HepG2 (cell line): Measurements from ENCODE around the gene GAL3ST2. TPM values are rescaled to one million over a fixed set of nuclear protein-coding genes. Genes with fewer than 3 reads are reported as not detected.

Experiments used
- ATAC-seq: fragments of 200-7000 bp; cut with Tn5 transposase; 3 replicates; pipeline ENCODE4 v1.9.1; 2020; ENCODE audit warnings: mild to moderate bottlenecking, moderate library complexity
- BruUV-seq: library from RNA; stranded (reverse); fragments of 400-500 nt; replicated peaks from 2 replicates; lab custom pipeline; 2021; lab: Mats Ljungman, UMichigan
- CTCF ChIA-PET: fragments of 300-600 bp; formaldehyde crosslinking; extraction: SDS; loops from one replicate; lab custom pipeline; 2021; ENCODE audit warnings: low total read pairs, inconsistent platforms, low intra/inter-chr PET ratio; lab: Yijun Ruan, JAX
- POLR2A ChIA-PET: fragments of 350-600 bp; sonication (Branson Sonifier 250); formaldehyde crosslinking; loops from one replicate; lab custom pipeline; 2020; ENCODE audit warnings: antibody characterized with exemption, inconsistent platforms; lab: Yijun Ruan, JAX
- DNase-seq: peaks from one replicate; pipeline ENCODE4 v3.0.0-alpha.2; 2015; ENCODE audit warnings: low spot score
- FAIRE-seq: peaks from 3 replicates; lab custom pipeline; 2011; peaks lifted over from hg19 to GRCh38; lab: Jason Lieb, UNC
- H2AFZ ChIP-seq: one replicate; pipeline ENCODE4 v1.6.1; 2011; ENCODE audit warnings: low read length, inconsistent platforms
- H3K27ac ChIP-seq: fragments of 300-600 bp; 3 replicates; pipeline ENCODE4 v1.8.0; 2011; ENCODE audit warnings: mixed run types, mild to moderate bottlenecking, mixed read lengths, low read length, inconsistent platforms; ENCODE audit not compliant: insufficient read depth; ENCODE audit errors: extremely low read length
- H3K27me3 ChIP-seq, 2 experiments: fragments of 200-600 bp in 1 of 2; 2 replicates in 1 of 2; 3 replicates in 1 of 2; pipeline versions ENCODE4 v1.6.0 to v1.8.0; 2011; ENCODE audit warnings: low read length in 2 of 2, mild to moderate bottlenecking in 2 of 2, moderate library complexity in 2 of 2, inconsistent platforms in 1 of 2; ENCODE audit not compliant: insufficient read depth in 2 of 2, control insufficient read depth in 1 of 2
- H3K36me3 ChIP-seq, 2 experiments: fragments of 200-600 bp in 1 of 2; replicated peaks in 1 of 2; 2 replicates in 1 of 2; 3 replicates in 1 of 2; pipeline versions ENCODE4 v1.5.1 to v1.8.0; 2011; ENCODE audit warnings: low read length in 2 of 2, inconsistent platforms in 1 of 2; ENCODE audit not compliant: insufficient read depth in 2 of 2, control insufficient read depth in 1 of 2
- H3K4me1 ChIP-seq: 2 replicates; pipeline ENCODE4 v1.5.1; 2012; ENCODE audit warnings: low read length, inconsistent platforms; ENCODE audit not compliant: insufficient read depth
- H3K4me2 ChIP-seq: 2 replicates; pipeline ENCODE4 v1.6.0; 2011; ENCODE audit warnings: low read depth, low read length, inconsistent platforms
- H3K4me3 ChIP-seq, 3 experiments: fragments of 200-600 bp in 1 of 3; sonication (generic), shearing (Covaris generic) in 1 of 3; replicated peaks in 1 of 3; 2 replicates each; pipeline ENCODE4 v1.5.1; 2011 to 2016; ENCODE audit warnings: low read length in 3 of 3, inconsistent platforms in 2 of 3, low read depth in 2 of 3, mild to moderate bottlenecking in 2 of 3, control low read depth in 1 of 3, mixed read lengths in 1 of 3; ENCODE audit not compliant: insufficient read depth in 1 of 3
- H3K79me2 ChIP-seq: one replicate; pipeline ENCODE4 v1.6.1; 2011; ENCODE audit warnings: low read length, inconsistent platforms; ENCODE audit not compliant: insufficient read depth
- H3K9ac ChIP-seq: 2 replicates; pipeline ENCODE4 v1.6.0; 2011; ENCODE audit warnings: mild to moderate bottlenecking, low read depth, low read length, inconsistent platforms; ENCODE audit not compliant: insufficient read depth
- H3K9me3 ChIP-seq: 2 replicates; pipeline ENCODE4 v1.5.1; 2012; ENCODE audit warnings: mild to moderate bottlenecking, low read length
- H4K20me1 ChIP-seq: 2 replicates; pipeline ENCODE4 v1.6.0; 2011; ENCODE audit warnings: inconsistent platforms, mild to moderate bottlenecking, low read length, moderate library complexity; ENCODE audit not compliant: insufficient read depth
- DBP ChIP-seq: sonication (generic); formaldehyde crosslinking; IDR thresholded peaks from 2 replicates; pipeline ENCODE4 v1.4.0; 2020; ENCODE audit warnings: missing genetic modification reagents; ENCODE audit errors: not compliant biosample characterization
- ETS1 ChIP-seq: sonication (generic); formaldehyde crosslinking; IDR thresholded peaks from 2 replicates; pipeline ENCODE4 v1.4.0; 2020; ENCODE audit warnings: missing genetic modification reagents
- FOXK2 ChIP-seq: fragments of 450-650 bp; IDR thresholded peaks from 2 replicates; pipeline ENCODE4 v1.6.1; 2016
- HNF4G ChIP-seq, 2 experiments: sonication (generic) in 1 of 2; formaldehyde crosslinking in 1 of 2; IDR thresholded peaks; 2 replicates each; pipeline versions ENCODE4 v1.4.0 to v1.6.1; 2011 to 2020; ENCODE audit warnings: borderline replicate concordance in 2 of 2, low read depth in 2 of 2, mild to moderate bottlenecking in 2 of 2, low read length in 1 of 2, missing genetic modification reagents in 1 of 2, moderate library complexity in 1 of 2
- HNRNPL ChIP-seq: fragments of 200-400 bp; formaldehyde crosslinking; IDR thresholded peaks from 2 replicates; pipeline ENCODE4 v1.6.1; 2017; ENCODE audit warnings: mild to moderate bottlenecking, low read depth, low read length
- ZFP62 ChIP-seq: sonication (generic); formaldehyde crosslinking; IDR thresholded peaks from 2 replicates; pipeline ENCODE4 v1.4.0; 2020; ENCODE audit warnings: missing genetic modification reagents
- ZNF234 ChIP-seq: sonication (generic); formaldehyde crosslinking; conservative IDR thresholded peaks from 2 replicates; pipeline ENCODE4 v1.5.1; 2020; ENCODE audit warnings: mild to moderate bottlenecking, missing genetic modification reagents
- ZNF432 ChIP-seq: sonication (generic); formaldehyde crosslinking; IDR thresholded peaks from 2 replicates; pipeline ENCODE4 v1.5.0; 2020; ENCODE audit warnings: missing genetic modification reagents, mild to moderate bottlenecking, borderline replicate concordance
- ZNF558 ChIP-seq: sonication (generic); formaldehyde crosslinking; IDR thresholded peaks from 2 replicates; pipeline ENCODE4 v1.9.0; 2022; ENCODE audit warnings: mild to moderate bottlenecking, missing genetic modification reagents, borderline replicate concordance
- WGBS: methylation state at CpG from one replicate; pipeline ENCODE4 v1.1.6; 2017; ENCODE audit warnings: low lambda C conversion rate; 5-methylcytosine and 5-hydroxymethylcytosine counted together
- in situ Hi-C: cut with HindIII; loops from 2 replicates; pipeline ENCODE4 v1.10.0; 2017; ENCODE audit warnings: low pct_unique_long_range_greater_than_20kb; ENCODE audit not compliant: extremely low pct_ligation_motif_present
- intact Hi-C: fragments of 100-400 bp; cut with micrococcal nuclease; formaldehyde crosslinking; loops from one replicate; pipeline ENCODE4 v1.10.0; 2022; ENCODE audit not compliant: unreplicated experiment
- polyA plus RNA-seq, 8 experiments: library from polyadenylated mRNA; depleted of rRNA in 3 of 8; stranded (reverse) in 7 of 8; unstranded in 1 of 8; fragments of >200 nt; fragmentation: Illumina TruSeq in 4 of 8; extraction: Trizol in 4 of 8; gene quantifications; 2 replicates each; pipeline versions ENCODE4 v1.2.1 to v1.2.3, GENCODE V29; 2011 to 2016; ENCODE audit warnings: low read depth in 4 of 8, missing spikeins in 1 of 8, mixed read lengths in 1 of 8; ENCODE audit not compliant: insufficient read depth in 1 of 8
- total RNA-seq, 5 experiments: library from RNA; depleted of rRNA; stranded (reverse); fragments of >200 nt; fragmentation: Illumina TruSeq; extraction: Trizol; gene quantifications; 2 replicates each; pipeline ENCODE4 v1.2.3, GENCODE V29; 2016; ENCODE audit warnings: low read depth in 1 of 5
- TF ChIP-seq, protein P1 (sequence below), 2 experiments: fragments of 450-650 bp in 1 of 2; sonication (generic) in 1 of 2; formaldehyde crosslinking in 1 of 2; IDR thresholded peaks; 2 replicates each; pipeline versions ENCODE4 v1.6.1 to v1.8.0; 2016 to 2022; ENCODE audit warnings: antibody characterized with exemption in 1 of 2, mild to moderate bottlenecking in 1 of 2, missing genetic modification reagents in 1 of 2

GAL3ST2 gene
- total and polyA plus RNA-seq, 2 of the 13 experiments (the other 11 are each of a cell fraction or from before 2014, with no cell fraction given): 0.17 to 0.20 TPM

- Histone ChIP-seq H3K9me3 (no peaks in the 10 kb centered on the region), H3K36me3 (no peaks in the 10 kb centered on the region; a peak in 1 of 5 replicates), H2AFZ (no peak overlapping the region), H4K20me1 (no peaks in the 10 kb centered on the region), H3K4me2 (no peak overlapping the region), H3K4me1 (peaks cover 41% of the 10 kb centered on the region), H3K4me3 (no peak overlapping the region), H3K79me2 (peaks cover 24% of the 10 kb centered on the region), H3K27ac (peak overlapping the region; percentile 52), H3K27me3 (no peaks in the 10 kb centered on the region; a peak in 1 of 5 replicates), H3K9ac (no peak overlapping the region)
- no TSS peak for BruUV-seq
- DNase-seq (no peak), FAIRE-seq (no peak), ATAC-seq (no peak)
- CTCF ChIA-PET: no interaction called here
- POLR2A ChIA-PET: interaction anchor here (1.1 to 8.9 kb wide), 3 partner anchors 8 to 42 kb away, joined by 3 to 218 read pairs (median 5); partner anchors contain the start of genes D2HGDH and NEU4
- intact Hi-C loops: no loop called here
- in situ Hi-C loops: no loop called here
- WGBS: 95% methylated on average over 21 of the region's 29 CpGs
- no peak for TF ChIP-seq DBP (CRISPR knock-in tag)
- TF ChIP-seq, protein P1, sequence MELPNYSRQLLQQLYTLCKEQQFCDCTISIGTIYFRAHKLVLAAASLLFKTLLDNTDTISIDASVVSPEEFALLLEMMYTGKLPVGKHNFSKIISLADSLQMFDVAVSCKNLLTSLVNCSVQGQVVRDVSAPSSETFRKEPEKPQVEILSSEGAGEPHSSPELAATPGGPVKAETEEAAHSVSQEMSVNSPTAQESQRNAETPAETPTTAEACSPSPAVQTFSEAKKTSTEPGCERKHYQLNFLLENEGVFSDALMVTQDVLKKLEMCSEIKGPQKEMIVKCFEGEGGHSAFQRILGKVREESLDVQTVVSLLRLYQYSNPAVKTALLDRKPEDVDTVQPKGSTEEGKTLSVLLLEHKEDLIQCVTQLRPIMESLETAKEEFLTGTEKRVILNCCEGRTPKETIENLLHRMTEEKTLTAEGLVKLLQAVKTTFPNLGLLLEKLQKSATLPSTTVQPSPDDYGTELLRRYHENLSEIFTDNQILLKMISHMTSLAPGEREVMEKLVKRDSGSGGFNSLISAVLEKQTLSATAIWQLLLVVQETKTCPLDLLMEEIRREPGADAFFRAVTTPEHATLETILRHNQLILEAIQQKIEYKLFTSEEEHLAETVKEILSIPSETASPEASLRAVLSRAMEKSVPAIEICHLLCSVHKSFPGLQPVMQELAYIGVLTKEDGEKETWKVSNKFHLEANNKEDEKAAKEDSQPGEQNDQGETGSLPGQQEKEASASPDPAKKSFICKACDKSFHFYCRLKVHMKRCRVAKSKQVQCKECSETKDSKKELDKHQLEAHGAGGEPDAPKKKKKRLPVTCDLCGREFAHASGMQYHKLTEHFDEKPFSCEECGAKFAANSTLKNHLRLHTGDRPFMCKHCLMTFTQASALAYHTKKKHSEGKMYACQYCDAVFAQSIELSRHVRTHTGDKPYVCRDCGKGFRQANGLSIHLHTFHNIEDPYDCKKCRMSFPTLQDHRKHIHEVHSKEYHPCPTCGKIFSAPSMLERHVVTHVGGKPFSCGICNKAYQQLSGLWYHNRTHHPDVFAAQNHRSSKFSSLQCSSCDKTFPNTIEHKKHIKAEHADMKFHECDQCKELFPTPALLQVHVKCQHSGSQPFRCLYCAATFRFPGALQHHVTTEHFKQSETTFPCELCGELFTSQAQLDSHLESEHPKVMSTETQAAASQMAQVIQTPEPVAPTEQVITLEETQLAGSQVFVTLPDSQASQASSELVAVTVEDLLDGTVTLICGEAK (IDR thresholded peaks at IDR 0.05): no peak
- TF ChIP-seq, protein P1 (CRISPR knock-in tag; IDR thresholded peaks at IDR 0.05): no peak
- TF ChIP-seq HNF4G (IDR thresholded peaks at IDR 0.05; ENCODE audit: borderline replicate concordance, low read depth, low read length): no peak
- no peak for TF ChIP-seq HNF4G (CRISPR knock-in tag; IDR thresholded peaks at IDR 0.05; ENCODE audit: borderline replicate concordance, low read depth)
- no peak for TF ChIP-seq ZNF234
- TF ChIP-seq ETS1 (CRISPR knock-in tag): no peak
- TF ChIP-seq ZFP62 (CRISPR knock-in tag): no peak
- no peak for TF ChIP-seq ZNF432 (CRISPR knock-in tag)
- TF ChIP-seq ZNF558: no peak
- no peak for TF ChIP-seq FOXK2
- TF ChIP-seq HNRNPL: 0 out of 2 replicates have a peak, but pooled peaks have one; percentile 76
Observed at GRCh38 chr2:241768251-241768711, 8.3 kb upstream of the GAL3ST2 start.
